Loucy (cell line): Measurements from ENCODE around the gene PLA2G2E.

Experiments
- H2AFZ ChIP-seq: fragments of 200-600 bp; sonication (generic); 2 replicates; pipeline ENCODE4 v1.6.0; 2016; ENCODE audit warnings: antibody characterized with exemption, mild to moderate bottlenecking, low read length, moderate library complexity
- H3F3A ChIP-seq: fragments of 200-600 bp; 2 replicates; pipeline ENCODE4 v1.6.0; 2016; ENCODE audit warnings: antibody characterized with exemption, low read depth, mild to moderate bottlenecking
- H3K27me3 ChIP-seq: fragments of 200-600 bp; sonication (generic); 2 replicates; pipeline ENCODE4 v1.6.1; 2014; ENCODE audit warnings: low read length, mild to moderate bottlenecking; ENCODE audit not compliant: insufficient read depth, poor library complexity, severe bottlenecking
- H3K36me3 ChIP-seq: fragments of 200-600 bp; sonication (generic); 2 replicates; pipeline ENCODE4 v1.6.1; 2016; ENCODE audit warnings: low read length; ENCODE audit not compliant: insufficient read depth
- H3K4me1 ChIP-seq: fragments of 200-600 bp; sonication (generic); 2 replicates; pipeline ENCODE4 v1.5.1; 2014; ENCODE audit warnings: low read length, mild to moderate bottlenecking; ENCODE audit not compliant: insufficient read depth, poor library complexity, severe bottlenecking
- H3K4me2 ChIP-seq: fragments of 200-600 bp; sonication (generic); 2 replicates; pipeline ENCODE4 v1.6.0; 2014; ENCODE audit warnings: antibody characterized with exemption, low read length, low read depth, mild to moderate bottlenecking; ENCODE audit not compliant: poor library complexity, severe bottlenecking
- H3K4me3 ChIP-seq: fragments of 200-600 bp; sonication (generic); 2 replicates; pipeline ENCODE4 v1.5.1; 2014; ENCODE audit warnings: low read length, mild to moderate bottlenecking, mixed read lengths; ENCODE audit not compliant: poor library complexity, severe bottlenecking
- H3K79me2 ChIP-seq: fragments of 200-600 bp; sonication (generic); 2 replicates; pipeline ENCODE4 v1.6.1; 2014; ENCODE audit warnings: low read length; ENCODE audit not compliant: insufficient read depth
- H3K9ac ChIP-seq: fragments of 200-600 bp; sonication (generic); 2 replicates; pipeline ENCODE4 v1.6.0; 2014; ENCODE audit warnings: mild to moderate bottlenecking, low read depth, low read length, moderate library complexity; ENCODE audit not compliant: poor library complexity, severe bottlenecking
- H3K9me2 ChIP-seq: fragments of 200-600 bp; sonication (generic); replicated peaks from 2 replicates; pipeline ENCODE4 v1.6.1; 2016; ENCODE audit warnings: low read depth, low read length, mixed read lengths
- H3K9me3 ChIP-seq: fragments of 200-600 bp; sonication (generic); 2 replicates; pipeline ENCODE4 v1.6.1; 2014; ENCODE audit warnings: mild to moderate bottlenecking, antibody characterized with exemption, low read length, low read depth; ENCODE audit not compliant: insufficient read depth
- H4K20me1 ChIP-seq: fragments of 200-600 bp; sonication (generic); 2 replicates; pipeline ENCODE4 v1.6.0; 2014; ENCODE audit warnings: antibody characterized with exemption, low read length, mild to moderate bottlenecking; ENCODE audit not compliant: insufficient read depth, poor library complexity, severe bottlenecking
- EZH2phosphoT487 ChIP-seq: fragments of 200-600 bp; IDR thresholded peaks from 2 replicates; pipeline ENCODE4 v1.6.1; 2018; ENCODE audit warnings: antibody characterized with exemption, mild to moderate bottlenecking, moderate library complexity, borderline replicate concordance
- TF ChIP-seq, protein P1 (sequence below): fragments of 200-600 bp; sonication (generic); conservative IDR thresholded peaks from 2 replicates; pipeline ENCODE4 v1.5.1; 2014; ENCODE audit warnings: mild to moderate bottlenecking, antibody characterized with exemption, low read length

Gene PLA2G2E

DNA sequence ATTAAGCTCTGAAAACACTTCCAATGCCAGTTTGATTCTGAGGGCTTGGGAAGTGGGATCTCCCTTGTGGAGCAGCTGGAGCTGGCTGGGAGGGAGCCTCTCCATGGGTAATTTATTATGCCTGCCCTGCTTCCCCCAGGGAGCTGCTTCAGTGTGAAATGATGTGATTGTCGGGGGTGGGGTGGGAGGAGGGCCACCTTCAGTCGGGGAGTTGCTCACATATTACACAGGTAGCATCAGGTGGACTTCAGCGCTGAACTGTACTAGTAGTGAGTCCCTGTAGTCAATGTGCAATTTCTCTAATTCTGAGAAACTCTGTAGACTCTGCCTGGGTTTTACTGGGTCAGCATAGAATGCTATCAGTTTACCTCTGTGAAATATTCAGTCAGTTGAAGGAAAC lies 12.8 kb downstream of the PLA2G2E start:
- H3K4me1 ChIP-seq, result no peaks in the 10 kb centered on the region
- no peak overlapping the region for H3K4me2 ChIP-seq
- no peak overlapping the region for H3K4me3 ChIP-seq
- peaks cover 92% of the 10 kb centered on the region; the same call in 1 of the 2 replicates for H3K36me3 ChIP-seq
- H3F3A ChIP-seq, result no peaks in the 10 kb centered on the region
- H3K9ac ChIP-seq, result no peak overlapping the region
- no peaks in the 10 kb centered on the region for H4K20me1 ChIP-seq
- no peak overlapping the region for H2AFZ ChIP-seq
- no peaks in the 10 kb centered on the region for H3K79me2 ChIP-seq
- H3K9me2 ChIP-seq, result no peaks in the 10 kb centered on the region
- H3K27me3 ChIP-seq, result no peaks in the 10 kb centered on the region
- TF ChIP-seq EZH2phosphoT487, result no peak
- TF ChIP-seq, protein P1, sequence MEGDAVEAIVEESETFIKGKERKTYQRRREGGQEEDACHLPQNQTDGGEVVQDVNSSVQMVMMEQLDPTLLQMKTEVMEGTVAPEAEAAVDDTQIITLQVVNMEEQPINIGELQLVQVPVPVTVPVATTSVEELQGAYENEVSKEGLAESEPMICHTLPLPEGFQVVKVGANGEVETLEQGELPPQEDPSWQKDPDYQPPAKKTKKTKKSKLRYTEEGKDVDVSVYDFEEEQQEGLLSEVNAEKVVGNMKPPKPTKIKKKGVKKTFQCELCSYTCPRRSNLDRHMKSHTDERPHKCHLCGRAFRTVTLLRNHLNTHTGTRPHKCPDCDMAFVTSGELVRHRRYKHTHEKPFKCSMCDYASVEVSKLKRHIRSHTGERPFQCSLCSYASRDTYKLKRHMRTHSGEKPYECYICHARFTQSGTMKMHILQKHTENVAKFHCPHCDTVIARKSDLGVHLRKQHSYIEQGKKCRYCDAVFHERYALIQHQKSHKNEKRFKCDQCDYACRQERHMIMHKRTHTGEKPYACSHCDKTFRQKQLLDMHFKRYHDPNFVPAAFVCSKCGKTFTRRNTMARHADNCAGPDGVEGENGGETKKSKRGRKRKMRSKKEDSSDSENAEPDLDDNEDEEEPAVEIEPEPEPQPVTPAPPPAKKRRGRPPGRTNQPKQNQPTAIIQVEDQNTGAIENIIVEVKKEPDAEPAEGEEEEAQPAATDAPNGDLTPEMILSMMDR, result no peak
- H3K9me3 ChIP-seq, result no peaks in the 10 kb centered on the region

- H2AFZ ChIP-seq, result no peak overlapping the region
- no peaks in the 10 kb centered on the region for H3K79me2 ChIP-seq
- H3F3A ChIP-seq, result no peaks in the 10 kb centered on the region
- H3K4me3 ChIP-seq, result no peak overlapping the region
- no peak overlapping the region for H3K4me2 ChIP-seq
- H3K9me3 ChIP-seq, result no peaks in the 10 kb centered on the region
- peaks cover 94% of the 10 kb centered on the region; the same call in 1 of the 2 replicates for H3K36me3 ChIP-seq
- H3K27me3 ChIP-seq, result no peaks in the 10 kb centered on the region
- H3K4me1 ChIP-seq, result no peaks in the 10 kb centered on the region
- TF ChIP-seq EZH2phosphoT487, result no peak
- TF ChIP-seq, protein P1, result no peak
- H4K20me1 ChIP-seq, result no peaks in the 10 kb centered on the region
- no peaks in the 10 kb centered on the region for H3K9me2 ChIP-seq
- H3K9ac ChIP-seq, result no peak overlapping the region
These were observed 13.4 kb downstream of the PLA2G2E start for GRCh38 chr1:19909971-19910370.

- H3K4me3 ChIP-seq, result no peak overlapping the region
- no peaks in the 10 kb centered on the region for H3K9me3 ChIP-seq
- peaks cover 94% of the 10 kb centered on the region; the same call in 1 of the 2 replicates for H3K36me3 ChIP-seq
- no peaks in the 10 kb centered on the region for H3K9me2 ChIP-seq
- TF ChIP-seq EZH2phosphoT487, result no peak
- TF ChIP-seq, protein P1, result no peak
- no peaks in the 10 kb centered on the region for H3K79me2 ChIP-seq
- H3K4me1 ChIP-seq, result no peaks in the 10 kb centered on the region
- H3F3A ChIP-seq, result no peaks in the 10 kb centered on the region
- no peaks in the 10 kb centered on the region for H4K20me1 ChIP-seq
- H2AFZ ChIP-seq, result no peak overlapping the region
- no peak overlapping the region for H3K4me2 ChIP-seq
- no peak overlapping the region for H3K9ac ChIP-seq
- no peaks in the 10 kb centered on the region for H3K27me3 ChIP-seq
These were observed 14.0 kb downstream of the PLA2G2E start for GRCh38 chr1:19909392-19909791.
